ENCODE measurements around the gene UBAC2. TPM values are rescaled to one million over a fixed set of nuclear protein-coding genes. Genes with fewer than 3 reads are reported as not detected.

UBAC2 gene
- total RNA-seq, 2 experiments from 2014 or later, result 26.8 to 28.5 TPM

DNA sequence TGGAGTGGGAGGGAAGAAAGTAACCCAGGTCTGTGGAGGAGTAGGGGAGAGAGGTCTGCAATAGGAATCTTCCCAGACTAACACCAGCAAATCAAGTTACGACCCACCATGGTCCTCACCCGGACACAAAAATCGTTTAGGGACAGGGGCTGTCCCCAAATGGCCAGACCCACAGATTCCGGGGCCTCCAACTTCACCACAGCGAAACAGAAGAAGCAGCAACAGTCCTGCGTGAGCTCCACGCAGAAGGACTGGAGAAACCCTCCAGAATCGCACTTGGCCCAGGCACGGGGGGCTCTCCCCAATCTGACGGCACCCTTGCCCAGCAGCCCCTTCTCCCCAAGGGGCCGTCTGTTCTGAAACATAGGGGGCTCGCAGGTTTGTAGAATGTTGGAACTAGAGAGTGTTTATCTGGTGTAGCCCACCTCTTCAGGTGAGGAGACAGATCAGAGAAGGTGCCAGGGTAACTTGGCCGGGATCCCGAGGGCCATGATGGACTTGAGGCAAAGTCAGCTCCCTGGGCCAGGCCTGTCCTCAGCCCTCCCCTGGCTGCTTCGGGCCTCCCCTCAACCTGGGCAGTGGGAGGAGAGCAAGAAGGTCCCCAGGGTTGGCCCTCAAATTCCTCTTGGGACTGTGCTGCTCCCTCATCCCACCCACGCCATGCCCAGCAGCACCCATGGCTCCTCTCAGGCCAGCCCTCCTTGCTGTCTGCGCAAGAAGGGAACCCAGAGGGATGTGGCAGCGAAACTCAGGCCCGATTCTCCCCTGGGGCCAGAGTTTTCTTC is 189.1 kb downstream of the UBAC2 start:
- Histone ChIP-seq H3K36me3 (ENCODE audit: insufficient read depth, low read length) (peaks cover 13% of the 10 kb centered on the region; the same call in 1 of the 2 replicates), H3K9me3 (ENCODE audit: low read length) (no peaks in the 10 kb centered on the region)
- POLR2A ChIA-PET, result no interaction called here

GRCh38 chr13:99390601-99391000 is 189.9 kb downstream of the UBAC2 start:
- H3K4me1 ChIP-seq (ENCODE audit: insufficient read depth, low read length, poor library complexity, severe bottlenecking), result peaks cover 3% of the 10 kb centered on the region
- H3K27ac ChIP-seq (ENCODE audit: low read depth, low read length, poor library complexity, severe bottlenecking), result no peak overlapping the region
- H3K79me2 ChIP-seq (ENCODE audit: insufficient read depth, low read depth, low read length), result no peaks in the 10 kb centered on the region
- ChIA-PET CTCF (ENCODE audit: unreplicated experiment) (no interaction called here), POLR2A (no interaction called here)
- no peaks in the 10 kb centered on the region for H4K20me1 ChIP-seq (ENCODE audit: insufficient read depth, low read length)
- TF ChIP-seq EZH2phosphoT487 (IDR thresholded peaks at IDR 0.05; ENCODE audit: borderline replicate concordance, low read depth, low read length) (no peak), CTCF (conservative IDR thresholded peaks at IDR 0.05; ENCODE audit: low read length) (no peak)
- H3K4me3 ChIP-seq (ENCODE audit: low read depth, low read length, poor library complexity, severe bottlenecking), result no peak overlapping the region
- no peaks in the 10 kb centered on the region for H3K9me3 ChIP-seq (ENCODE audit: low read length)
- no TSS peak for BruUV-seq (replicated peaks)
- no peak for DNase-seq (ENCODE audit: low spot score)
- peaks cover 13% of the 10 kb centered on the region; the same call in 1 of the 2 replicates for H3K36me3 ChIP-seq (ENCODE audit: insufficient read depth, low read length)
- no peaks in the 10 kb centered on the region for H3K9me2 ChIP-seq (ENCODE audit: insufficient read depth, low read length)
- intact Hi-C loops (cut with micrococcal nuclease; ENCODE audit: unreplicated experiment), result no loop called here
- no peak overlapping the region for H2AFZ ChIP-seq (ENCODE audit: low read length)
- no peak overlapping the region for H3K4me2 ChIP-seq (ENCODE audit: low read length)

More for the DNA sequence above, 189.1 kb downstream of the UBAC2 start:
- Histone ChIP-seq H3K4me2 (ENCODE audit: low read length) (no peak overlapping the region), H3K4me3 (ENCODE audit: low read depth, low read length, poor library complexity, severe bottlenecking) (no peak overlapping the region), H3K4me1 (ENCODE audit: insufficient read depth, low read length, poor library complexity, severe bottlenecking) (peaks cover 3% of the 10 kb centered on the region), H4K20me1 (ENCODE audit: insufficient read depth, low read length) (no peaks in the 10 kb centered on the region), H3K27ac (ENCODE audit: low read depth, low read length, poor library complexity, severe bottlenecking) (no peak overlapping the region), H2AFZ (ENCODE audit: low read length) (no peak overlapping the region), H3K9me2 (ENCODE audit: insufficient read depth, low read length) (no peaks in the 10 kb centered on the region), H3K79me2 (ENCODE audit: insufficient read depth, low read depth, low read length) (no peaks in the 10 kb centered on the region)
- no TSS peak for BruUV-seq (replicated peaks)
- intact Hi-C loops (cut with micrococcal nuclease; ENCODE audit: unreplicated experiment), result loop anchor here (5.0 kb wide), 2 partner anchors 122 to 212 kb away; no protein-coding TSS in a partner anchor
- CTCF ChIA-PET (ENCODE audit: unreplicated experiment), result interaction anchor here (0.6 kb wide), 2 partner anchors 12 to 45 kb away, joined by 3 read pairs; no protein-coding TSS in a partner anchor
- TF ChIP-seq EZH2phosphoT487 (IDR thresholded peaks at IDR 0.05; ENCODE audit: borderline replicate concordance, low read depth, low read length), result no peak
- no peak for TF ChIP-seq CTCF (conservative IDR thresholded peaks at IDR 0.05; ENCODE audit: low read length)
- DNase-seq (ENCODE audit: low spot score), result no peak

All from OCI-LY7 (cell line).